Mesenchymal stem cell (in vitro differentiated cells and primary cell): ENCODE results near the gene MET.
A peak's percentile ranks its signal among the peaks of the same experiment; 100 is the strongest.

ENCODE experiments used
- DNase-seq: peaks from one replicate; pipeline ENCODE4 v3.0.0-alpha.2; 2013
- H2AFZ ChIP-seq: one replicate; pipeline ENCODE4 v1.6.1; 2013; ENCODE audit warnings: low read depth, mild to moderate bottlenecking, control low read depth, inconsistent platforms, low read length, moderate library complexity
- H2AK5ac ChIP-seq: 2 replicates; pipeline ENCODE4 v1.6.1; 2013; ENCODE audit warnings: low read length, moderate library complexity, mild to moderate bottlenecking, inconsistent platforms; ENCODE audit not compliant: severe bottlenecking
- H2BK120ac ChIP-seq: one replicate; pipeline ENCODE4 v1.6.1; 2013; ENCODE audit warnings: low read depth, mild to moderate bottlenecking, inconsistent platforms, low read length, moderate library complexity
- H2BK12ac ChIP-seq, 2 experiments: one replicate each; pipeline ENCODE4 v1.6.1; 2013; ENCODE audit warnings: inconsistent platforms in 2 of 2, low read length in 2 of 2, mild to moderate bottlenecking in 2 of 2, moderate library complexity in 2 of 2, control low read depth in 1 of 2
- H2BK15ac ChIP-seq: one replicate; pipeline ENCODE4 v1.6.1; 2013; ENCODE audit warnings: mild to moderate bottlenecking, low read depth, inconsistent platforms; ENCODE audit not compliant: poor library complexity, severe bottlenecking
- H2BK5ac ChIP-seq: 2 replicates; pipeline ENCODE4 v1.6.1; 2013; ENCODE audit warnings: low read depth, mild to moderate bottlenecking, low read length, control low read depth, inconsistent platforms; ENCODE audit not compliant: poor library complexity, severe bottlenecking
- H3K14ac ChIP-seq, 2 experiments: one replicate each; pipeline ENCODE4 v1.6.1; 2013; ENCODE audit warnings: inconsistent platforms in 2 of 2, low read length in 2 of 2, control low read depth in 1 of 2, mild to moderate bottlenecking in 1 of 2, moderate library complexity in 1 of 2
- H3K18ac ChIP-seq, 2 experiments: one replicate each; pipeline ENCODE4 v1.6.1; 2013; ENCODE audit warnings: inconsistent platforms in 2 of 2, low read length in 2 of 2, control low read depth in 1 of 2, low read depth in 1 of 2, mild to moderate bottlenecking in 1 of 2
- H3K23ac ChIP-seq, 2 experiments: one replicate each; pipeline ENCODE4 v1.6.1; 2013; ENCODE audit warnings: inconsistent platforms in 2 of 2, low read length in 2 of 2, mild to moderate bottlenecking in 2 of 2, moderate library complexity in 2 of 2, control low read depth in 1 of 2
- H3K27ac ChIP-seq: 2 replicates; pipeline ENCODE4 v1.5.1; 2013; ENCODE audit warnings: mild to moderate bottlenecking, moderate library complexity, low read length, control low read depth, inconsistent platforms; ENCODE audit not compliant: poor library complexity, severe bottlenecking
- H3K27me3 ChIP-seq, 2 experiments: 2 replicates each; pipeline versions ENCODE4 v1.6.1 to v1.7.0; 2013; ENCODE audit warnings: low read length in 2 of 2, mild to moderate bottlenecking in 2 of 2, moderate library complexity in 2 of 2, control low read depth in 1 of 2, inconsistent platforms in 1 of 2; ENCODE audit not compliant: control insufficient read depth in 1 of 2, insufficient read depth in 1 of 2
- H3K36me3 ChIP-seq, 2 experiments: 2 replicates each; pipeline versions ENCODE4 v1.6.1 to v1.7.0; 2013; ENCODE audit warnings: low read length in 2 of 2, control low read depth in 1 of 2, inconsistent platforms in 1 of 2, low read depth in 1 of 2, mild to moderate bottlenecking in 1 of 2; ENCODE audit not compliant: insufficient read depth in 2 of 2, control insufficient read depth in 1 of 2
- H3K4ac ChIP-seq, 2 experiments: one replicate each; pipeline ENCODE4 v1.6.1; 2013; ENCODE audit warnings: inconsistent platforms in 2 of 2, low read length in 2 of 2, mild to moderate bottlenecking in 2 of 2, moderate library complexity in 2 of 2, control low read depth in 1 of 2, low read depth in 1 of 2
- H3K4me1 ChIP-seq: 2 replicates; pipeline ENCODE4 v1.6.1; 2013; ENCODE audit warnings: low read depth, low read length, control low read depth; ENCODE audit not compliant: control insufficient read depth, insufficient read depth
- H3K4me2 ChIP-seq: 2 replicates; pipeline ENCODE4 v1.6.1; 2013; ENCODE audit warnings: low read length, mild to moderate bottlenecking, inconsistent platforms; ENCODE audit not compliant: poor library complexity, severe bottlenecking
- H3K4me3 ChIP-seq, 2 experiments: 2 replicates each; pipeline versions ENCODE4 v1.5.1 to v1.7.0; 2013; ENCODE audit warnings: low read length in 2 of 2, mild to moderate bottlenecking in 2 of 2, control low read depth in 1 of 2, low read depth in 1 of 2; ENCODE audit not compliant: insufficient read depth in 1 of 2
- H3K79me1 ChIP-seq: replicated peaks from 2 replicates; pipeline ENCODE4 v1.6.1; 2013; ENCODE audit warnings: mild to moderate bottlenecking, control low read depth, low read length, inconsistent platforms; ENCODE audit not compliant: poor library complexity, severe bottlenecking
- H3K9ac ChIP-seq: 2 replicates; pipeline ENCODE4 v1.7.0; 2013; ENCODE audit warnings: mild to moderate bottlenecking, low read length, moderate library complexity
- H3K9me3 ChIP-seq: 2 replicates; pipeline ENCODE4 v1.7.0; 2013; ENCODE audit warnings: mild to moderate bottlenecking, low read length; ENCODE audit not compliant: control insufficient read depth
- H4K8ac ChIP-seq: one replicate; pipeline ENCODE4 v1.6.1; 2013; ENCODE audit warnings: inconsistent platforms, mild to moderate bottlenecking, low read length, moderate library complexity
- H4K91ac ChIP-seq: one replicate; pipeline ENCODE4 v1.6.1; 2013; ENCODE audit warnings: mild to moderate bottlenecking, low read length, inconsistent platforms
- WGBS: methylation state at CpG from one replicate; pipeline ENCODE4 v1.1.7; 2013; ENCODE audit warnings: mixed read lengths; 5-methylcytosine and 5-hydroxymethylcytosine counted together

The MET gene

DNA sequence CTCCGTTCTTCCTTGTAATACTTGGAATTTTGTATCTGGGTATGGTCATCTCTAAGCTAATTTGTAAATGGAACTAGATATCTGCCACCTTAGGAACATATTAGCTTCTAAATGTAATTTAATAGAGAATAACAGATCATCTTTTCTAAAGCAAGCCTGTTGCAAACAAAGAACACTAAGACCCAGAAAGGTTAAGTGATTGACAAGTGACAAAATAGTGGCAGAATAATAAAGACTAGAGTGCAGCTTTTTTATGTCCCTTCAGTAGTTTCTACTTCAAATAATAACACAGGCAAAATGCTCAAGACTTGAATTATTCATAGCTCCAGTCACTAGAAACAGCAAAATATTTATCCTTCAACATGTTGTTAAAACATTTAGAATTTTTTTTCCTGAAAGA lies 91.7 kb downstream of the MET start:
- no peak overlapping the region for H2BK12ac ChIP-seq
- no peak overlapping the region for H4K8ac ChIP-seq
- H3K36me3 ChIP-seq: peaks cover 3 to 24% of the 10 kb centered on the region in 2 experiments
- no CpG with 5 or more reads among the region's 1 CpG for WGBS
- no peak overlapping the region for H4K91ac ChIP-seq
- H2AFZ ChIP-seq: no peak overlapping the region
- H3K4me1 ChIP-seq: peaks cover 3% of the 10 kb centered on the region
- no peak for DNase-seq
- H3K9ac ChIP-seq: no peak overlapping the region
- H2AK5ac ChIP-seq: no peak overlapping the region
- no peak overlapping the region for H3K4me3 ChIP-seq
- H2BK120ac ChIP-seq: no peak overlapping the region
- H3K23ac ChIP-seq: no peak overlapping the region
- no peak overlapping the region for H2BK15ac ChIP-seq
- no peak overlapping the region for H3K27ac ChIP-seq
- no peaks in the 10 kb centered on the region for H3K27me3 ChIP-seq
- peaks cover 13% of the 10 kb centered on the region for H3K79me1 ChIP-seq
- no peak overlapping the region for H2BK5ac ChIP-seq
- no peak overlapping the region for H3K4ac ChIP-seq
- H3K9me3 ChIP-seq: no peaks in the 10 kb centered on the region
- H3K18ac ChIP-seq: no peak overlapping the region
- no peak overlapping the region for H3K4me2 ChIP-seq
- H3K14ac ChIP-seq: no peak overlapping the region

DNA sequence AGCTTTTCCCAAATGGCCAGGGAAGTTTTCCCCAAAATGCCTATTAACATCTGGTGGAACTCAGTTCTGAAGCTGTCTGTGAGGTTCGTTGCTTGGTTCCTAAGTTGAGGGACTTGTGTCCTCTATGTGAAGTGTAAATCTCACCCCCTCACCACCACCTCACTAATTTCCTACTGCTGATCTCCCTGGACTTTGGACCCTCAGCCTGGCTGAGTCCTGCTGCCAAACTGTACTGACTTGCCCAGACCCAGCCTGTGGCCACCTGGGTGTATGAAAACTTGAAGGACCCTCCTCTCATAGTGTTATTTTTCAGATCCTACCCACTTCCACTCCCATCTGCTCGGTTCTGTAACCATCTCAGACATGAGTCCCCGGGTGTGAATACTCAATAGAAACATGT lies 94.9 kb downstream of the MET start:
- H2BK12ac ChIP-seq: peak overlapping the region in 1 of 2 experiments; percentile 30
- WGBS: 97% methylated on average over 3 of the region's 3 CpGs
- no peak overlapping the region for H3K9ac ChIP-seq
- no peak overlapping the region for H2BK120ac ChIP-seq
- H3K27ac ChIP-seq: no peak overlapping the region
- no peak overlapping the region for H2BK5ac ChIP-seq
- no peak overlapping the region for H4K8ac ChIP-seq
- no peak overlapping the region for H3K23ac ChIP-seq
- H3K4me2 ChIP-seq: no peak overlapping the region
- H3K9me3 ChIP-seq: no peaks in the 10 kb centered on the region
- H2BK15ac ChIP-seq: no peak overlapping the region
- peaks cover 3 to 24% of the 10 kb centered on the region in 2 experiments for H3K36me3 ChIP-seq
- DNase-seq: no peak
- H3K14ac ChIP-seq: no peak overlapping the region
- H3K27me3 ChIP-seq: no peaks in the 10 kb centered on the region
- no peak overlapping the region for H4K91ac ChIP-seq
- peaks cover 11% of the 10 kb centered on the region for H3K79me1 ChIP-seq
- peaks cover 4% of the 10 kb centered on the region for H3K4me1 ChIP-seq
- no peak overlapping the region for H2AK5ac ChIP-seq
- H2AFZ ChIP-seq: no peak overlapping the region
- H3K4ac ChIP-seq: no peak overlapping the region
- H3K18ac ChIP-seq: no peak overlapping the region
- no peak overlapping the region for H3K4me3 ChIP-seq

DNA sequence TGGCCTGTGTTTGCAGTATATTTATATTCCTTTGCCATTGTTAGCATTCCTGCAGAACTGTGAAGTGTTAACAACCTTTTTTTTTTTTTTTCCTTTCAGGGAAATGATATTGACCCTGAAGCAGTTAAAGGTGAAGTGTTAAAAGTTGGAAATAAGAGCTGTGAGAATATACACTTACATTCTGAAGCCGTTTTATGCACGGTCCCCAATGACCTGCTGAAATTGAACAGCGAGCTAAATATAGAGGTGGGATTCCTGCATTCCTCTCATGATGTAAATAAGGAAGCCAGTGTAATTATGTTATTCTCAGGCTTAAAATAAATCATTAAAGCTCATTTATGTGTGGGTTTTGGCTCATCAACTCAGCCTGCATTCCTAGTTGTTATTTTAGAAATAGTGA lies 97.5 kb downstream of the MET start:
- Histone ChIP-seq H3K36me3 (peaks cover 3 to 23% of the 10 kb centered on the region in 2 experiments), H3K4me1 (peaks cover 6% of the 10 kb centered on the region), H3K27me3 (no peaks in the 10 kb centered on the region), H3K9ac (no peak overlapping the region), H3K79me1 (peaks cover 9% of the 10 kb centered on the region), H3K14ac (no peak overlapping the region), H3K4me3 (no peak overlapping the region), H3K9me3 (peaks cover 7% of the 10 kb centered on the region), H2BK120ac (no peak overlapping the region), H2AFZ (no peak overlapping the region), H3K18ac (no peak overlapping the region), H3K4ac (no peak overlapping the region), H4K8ac (no peak overlapping the region), H2BK12ac (no peak overlapping the region), H3K23ac (no peak overlapping the region), H2BK15ac (no peak overlapping the region), H3K4me2 (no peak overlapping the region), H2AK5ac (no peak overlapping the region), H4K91ac (no peak overlapping the region), H3K27ac (peak overlapping the region; percentile 81), H2BK5ac (no peak overlapping the region)
- DNase-seq: no peak
- 81% methylated on average over 3 of the region's 3 CpGs for WGBS

DNA sequence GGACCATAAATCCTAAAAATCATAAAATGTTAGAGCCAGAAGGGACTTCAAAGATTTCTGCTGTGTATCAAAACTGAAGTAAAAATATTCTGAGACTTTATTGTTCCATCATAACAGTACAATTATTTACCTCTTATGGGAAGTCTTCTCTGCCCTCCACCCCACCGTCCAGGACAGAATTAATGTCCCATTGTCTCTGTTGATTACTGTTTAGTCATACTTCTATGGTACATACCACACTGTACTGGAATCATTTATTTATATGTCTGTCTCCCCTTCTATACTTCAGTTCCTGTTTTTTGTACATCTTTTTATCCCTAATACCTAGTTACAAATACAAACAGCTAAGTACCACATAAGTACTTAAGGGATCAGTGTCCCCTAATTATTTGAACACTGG lies 98.9 kb downstream of the MET start:
- Histone ChIP-seq H3K23ac (no peak overlapping the region), H3K9ac (no peak overlapping the region), H2BK15ac (no peak overlapping the region), H2BK5ac (no peak overlapping the region), H4K91ac (no peak overlapping the region), H3K4me2 (no peak overlapping the region), H3K36me3 (peaks cover 3 to 27% of the 10 kb centered on the region in 2 experiments), H3K4me1 (peaks cover 7% of the 10 kb centered on the region), H3K9me3 (peaks cover 7% of the 10 kb centered on the region), H4K8ac (no peak overlapping the region), H3K4me3 (no peak overlapping the region), H3K79me1 (peaks cover 8% of the 10 kb centered on the region), H3K14ac (no peak overlapping the region), H2BK12ac (no peak overlapping the region), H3K27me3 (no peaks in the 10 kb centered on the region), H3K27ac (peak overlapping the region; percentile 91), H2AK5ac (no peak overlapping the region), H3K4ac (no peak overlapping the region), H3K18ac (no peak overlapping the region), H2AFZ (no peak overlapping the region), H2BK120ac (no peak overlapping the region)
- 38% methylated on average over 1 of the region's 1 CpG for WGBS
- no peak for DNase-seq
